Neuronal stem cell (in vitro differentiated cells): ENCODE data around the gene SCRT2.
A peak's percentile ranks its signal among the peaks of the same experiment; 100 is the strongest.

ENCODE experiments used
- DNase-seq: peaks from one replicate; pipeline ENCODE4 v3.0.0-alpha.2; 2013; ENCODE audit warnings: low spot score
- H2AFZ ChIP-seq: one replicate; pipeline ENCODE4 v1.6.1; 2013; ENCODE audit warnings: mild to moderate bottlenecking, low read length, inconsistent platforms
- H2AK5ac ChIP-seq: 2 replicates; pipeline ENCODE4 v1.6.1; 2013; ENCODE audit warnings: low read depth, mild to moderate bottlenecking, inconsistent platforms, low read length, moderate library complexity, mixed read lengths
- H2BK120ac ChIP-seq: 2 replicates; pipeline ENCODE4 v1.6.1; 2013; ENCODE audit warnings: low read depth, mild to moderate bottlenecking, inconsistent platforms, low read length, moderate library complexity, mixed read lengths
- H2BK12ac ChIP-seq: one replicate; pipeline ENCODE4 v1.6.1; 2013; ENCODE audit warnings: low read length, inconsistent platforms
- H2BK15ac ChIP-seq: 2 replicates; pipeline ENCODE4 v1.6.1; 2013; ENCODE audit warnings: mild to moderate bottlenecking, low read length, inconsistent platforms, mixed read lengths
- H2BK5ac ChIP-seq: one replicate; pipeline ENCODE4 v1.6.1; 2013; ENCODE audit warnings: inconsistent platforms, mild to moderate bottlenecking, low read length, moderate library complexity
- H3K14ac ChIP-seq: one replicate; pipeline ENCODE4 v1.6.1; 2013; ENCODE audit warnings: low read length, inconsistent platforms
- H3K18ac ChIP-seq: 2 replicates; pipeline ENCODE4 v1.6.1; 2013; ENCODE audit warnings: low read length, inconsistent platforms
- H3K23ac ChIP-seq: 2 replicates; pipeline ENCODE4 v1.6.1; 2013; ENCODE audit warnings: low read depth, mild to moderate bottlenecking, mixed read lengths, low read length, inconsistent platforms; ENCODE audit not compliant: poor library complexity
- H3K27ac ChIP-seq: replicated peaks from 3 replicates; pipeline ENCODE4 v1.5.1; 2013; ENCODE audit warnings: low read length, inconsistent platforms
- H3K27me3 ChIP-seq, 3 experiments: 2 replicates each; pipeline ENCODE4 v1.6.1; 2013; ENCODE audit warnings: low read length in 3 of 3, mild to moderate bottlenecking in 2 of 3, inconsistent platforms in 1 of 3, low read depth in 1 of 3, mixed read lengths in 1 of 3, moderate library complexity in 1 of 3; ENCODE audit not compliant: control insufficient read depth in 3 of 3, insufficient read depth in 3 of 3
- H3K36me3 ChIP-seq, 2 donors: replicated peaks in 1 of 2; 2 replicates each; pipeline ENCODE4 v1.6.1; 2013; ENCODE audit warnings: low read length in 2 of 2; ENCODE audit not compliant: control insufficient read depth in 2 of 2, insufficient read depth in 2 of 2
- H3K4ac ChIP-seq: 2 replicates; pipeline ENCODE4 v1.6.1; 2013; ENCODE audit warnings: inconsistent platforms, mild to moderate bottlenecking, low read length, moderate library complexity
- H3K4me1 ChIP-seq, 2 donors: 1 replicate in 1 of 2; 2 replicates in 1 of 2; pipeline ENCODE4 v1.6.1; 2013; ENCODE audit warnings: low read length in 2 of 2, low read depth in 1 of 2; ENCODE audit not compliant: control insufficient read depth in 2 of 2, insufficient read depth in 1 of 2
- H3K4me2 ChIP-seq: one replicate; pipeline ENCODE4 v1.6.1; 2013; ENCODE audit warnings: mild to moderate bottlenecking, low read length, inconsistent platforms; ENCODE audit not compliant: insufficient read depth, poor library complexity, severe bottlenecking
- H3K4me3 ChIP-seq, 2 donors: 2 replicates each; pipeline ENCODE4 v1.5.1; 2013; ENCODE audit warnings: low read length in 2 of 2, mild to moderate bottlenecking in 2 of 2, inconsistent platforms in 1 of 2, moderate library complexity in 1 of 2
- H3K79me1 ChIP-seq: one replicate; pipeline ENCODE4 v1.6.1; 2013; ENCODE audit warnings: low read depth, mild to moderate bottlenecking, inconsistent platforms, low read length, moderate library complexity
- H3K9ac ChIP-seq: one replicate; pipeline ENCODE4 v1.6.1; 2013; ENCODE audit warnings: mild to moderate bottlenecking, low read depth, low read length, inconsistent platforms; ENCODE audit not compliant: poor library complexity
- H3K9me3 ChIP-seq, 2 donors: replicated peaks in 1 of 2; 2 replicates each; pipeline versions ENCODE3 to v1.6.1; 2013; ENCODE audit warnings: low read length in 2 of 2, mild to moderate bottlenecking in 2 of 2, inconsistent platforms in 1 of 2, low read depth in 1 of 2, mixed read lengths in 1 of 2, moderate library complexity in 1 of 2; ENCODE audit not compliant: control insufficient read depth in 2 of 2, insufficient read depth in 1 of 2
- H4K8ac ChIP-seq: one replicate; pipeline ENCODE4 v1.6.1; 2013; ENCODE audit warnings: low read depth, mild to moderate bottlenecking, inconsistent platforms, low read length, moderate library complexity
- H4K91ac ChIP-seq: one replicate; pipeline ENCODE4 v1.6.1; 2013; ENCODE audit warnings: low read length, low read depth, mild to moderate bottlenecking, inconsistent platforms; ENCODE audit not compliant: poor library complexity
- WGBS, 2 donors: extraction: QIAGEN DNeasy Blood & Tissue Kit; methylation state at CpG; one replicate each; pipeline ENCODE4 v1.1.7; 2013; ENCODE audit warnings: missing lambda C conversion rate in 2 of 2, mixed read lengths in 1 of 2; ENCODE audit not compliant: insufficient read length in 2 of 2, insufficient replicate concordance in 1 of 2; ENCODE audit errors: extremely low coverage in 2 of 2; 5-methylcytosine and 5-hydroxymethylcytosine counted together

SCRT2 gene

DNA sequence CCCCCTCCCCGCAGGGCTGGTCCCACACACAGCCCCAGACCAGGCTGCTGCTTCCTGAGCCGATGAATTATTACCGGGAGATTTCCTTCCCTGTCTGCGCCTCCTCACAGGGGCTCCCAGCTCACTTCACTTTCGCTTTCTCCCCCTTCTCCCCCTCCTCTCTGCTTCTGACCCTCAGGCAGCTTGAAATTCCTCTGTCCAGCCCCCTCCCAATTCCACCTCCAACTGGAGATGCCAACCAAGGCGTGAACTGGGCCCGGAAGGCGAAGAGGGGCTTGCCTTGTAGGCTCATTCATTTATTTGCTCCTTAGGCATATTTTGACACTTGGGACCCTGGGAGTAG lies 63.8 kb downstream of the SCRT2 start:
- Histone ChIP-seq H3K9me3 (no peaks in the 10 kb centered on the region), H3K36me3 (no peaks in the 10 kb centered on the region), H2BK12ac (no peak overlapping the region), H3K4me1 (peaks cover 0 to 2% of the 10 kb centered on the region in 2 donors), H2BK120ac (no peak overlapping the region), H2AFZ (peak overlapping the region; percentile 53), H3K27me3 (peaks cover 4 to 80% (median 30%) of the 10 kb centered on the region in 3 experiments), H3K9ac (no peak overlapping the region), H3K4me3 (no peak overlapping the region), H3K14ac (no peak overlapping the region), H3K27ac (no peak overlapping the region), H4K91ac (no peak overlapping the region), H3K4me2 (no peak overlapping the region), H3K79me1 (no peaks in the 10 kb centered on the region), H3K18ac (no peak overlapping the region), H2AK5ac (no peak overlapping the region), H2BK5ac (no peak overlapping the region), H2BK15ac (no peak overlapping the region), H3K4ac (no peak overlapping the region), H3K23ac (no peak overlapping the region), H4K8ac (no peak overlapping the region)
- DNase-seq: no peak
- WGBS, 2 donors: no CpG with 5 or more reads among the region's 8 CpGs
